HepG2 (cell line): ENCODE data around the gene GALNT5. TPM values are rescaled to one million over a fixed set of nuclear protein-coding genes. Genes with fewer than 3 reads are reported as not detected.

Source experiments
- ATAC-seq: fragments of 200-7000 bp; cut with Tn5 transposase; 3 replicates; pipeline ENCODE4 v1.9.1; 2020; ENCODE audit warnings: mild to moderate bottlenecking, moderate library complexity
- BruUV-seq: library from RNA; stranded (reverse); fragments of 400-500 nt; replicated peaks from 2 replicates; lab custom pipeline; 2021; lab: Mats Ljungman, UMichigan
- CTCF ChIA-PET: fragments of 300-600 bp; formaldehyde crosslinking; extraction: SDS; loops from one replicate; lab custom pipeline; 2021; ENCODE audit warnings: low total read pairs, inconsistent platforms, low intra/inter-chr PET ratio; lab: Yijun Ruan, JAX
- POLR2A ChIA-PET: fragments of 350-600 bp; sonication (Branson Sonifier 250); formaldehyde crosslinking; loops from one replicate; lab custom pipeline; 2020; ENCODE audit warnings: antibody characterized with exemption, inconsistent platforms; lab: Yijun Ruan, JAX
- DNase-seq: peaks from one replicate; pipeline ENCODE4 v3.0.0-alpha.2; 2015; ENCODE audit warnings: low spot score
- FAIRE-seq: peaks from 3 replicates; lab custom pipeline; 2011; peaks lifted over from hg19 to GRCh38; lab: Jason Lieb, UNC
- H2AFZ ChIP-seq: one replicate; pipeline ENCODE4 v1.6.1; 2011; ENCODE audit warnings: low read length, inconsistent platforms
- H3K27ac ChIP-seq: fragments of 300-600 bp; 3 replicates; pipeline ENCODE4 v1.8.0; 2011; ENCODE audit warnings: mixed run types, mild to moderate bottlenecking, mixed read lengths, low read length, inconsistent platforms; ENCODE audit not compliant: insufficient read depth; ENCODE audit errors: extremely low read length
- H3K27me3 ChIP-seq, 2 experiments: fragments of 200-600 bp in 1 of 2; 2 replicates in 1 of 2; 3 replicates in 1 of 2; pipeline versions ENCODE4 v1.6.0 to v1.8.0; 2011; ENCODE audit warnings: low read length in 2 of 2, mild to moderate bottlenecking in 2 of 2, moderate library complexity in 2 of 2, inconsistent platforms in 1 of 2; ENCODE audit not compliant: insufficient read depth in 2 of 2, control insufficient read depth in 1 of 2
- H3K36me3 ChIP-seq, 2 experiments: fragments of 200-600 bp in 1 of 2; replicated peaks in 1 of 2; 2 replicates in 1 of 2; 3 replicates in 1 of 2; pipeline versions ENCODE4 v1.5.1 to v1.8.0; 2011; ENCODE audit warnings: low read length in 2 of 2, inconsistent platforms in 1 of 2; ENCODE audit not compliant: insufficient read depth in 2 of 2, control insufficient read depth in 1 of 2
- H3K4me1 ChIP-seq: 2 replicates; pipeline ENCODE4 v1.5.1; 2012; ENCODE audit warnings: low read length, inconsistent platforms; ENCODE audit not compliant: insufficient read depth
- H3K4me2 ChIP-seq: 2 replicates; pipeline ENCODE4 v1.6.0; 2011; ENCODE audit warnings: low read depth, low read length, inconsistent platforms
- H3K4me3 ChIP-seq, 3 experiments: fragments of 200-600 bp in 1 of 3; sonication (generic), shearing (Covaris generic) in 1 of 3; replicated peaks in 1 of 3; 2 replicates each; pipeline ENCODE4 v1.5.1; 2011 to 2016; ENCODE audit warnings: low read length in 3 of 3, inconsistent platforms in 2 of 3, low read depth in 2 of 3, mild to moderate bottlenecking in 2 of 3, control low read depth in 1 of 3, mixed read lengths in 1 of 3; ENCODE audit not compliant: insufficient read depth in 1 of 3
- H3K79me2 ChIP-seq: one replicate; pipeline ENCODE4 v1.6.1; 2011; ENCODE audit warnings: low read length, inconsistent platforms; ENCODE audit not compliant: insufficient read depth
- H3K9ac ChIP-seq: 2 replicates; pipeline ENCODE4 v1.6.0; 2011; ENCODE audit warnings: mild to moderate bottlenecking, low read depth, low read length, inconsistent platforms; ENCODE audit not compliant: insufficient read depth
- H3K9me3 ChIP-seq: 2 replicates; pipeline ENCODE4 v1.5.1; 2012; ENCODE audit warnings: mild to moderate bottlenecking, low read length
- H4K20me1 ChIP-seq: 2 replicates; pipeline ENCODE4 v1.6.0; 2011; ENCODE audit warnings: inconsistent platforms, mild to moderate bottlenecking, low read length, moderate library complexity; ENCODE audit not compliant: insufficient read depth
- BRCA1 ChIP-seq: sonication (generic); formaldehyde crosslinking; IDR thresholded peaks from 2 replicates; pipeline ENCODE4 v1.4.0; 2020; ENCODE audit warnings: missing genetic modification reagents
- CAMTA2 ChIP-seq: sonication (generic); formaldehyde crosslinking; IDR thresholded peaks from 2 replicates; pipeline ENCODE4 v1.4.0; 2020; ENCODE audit warnings: mild to moderate bottlenecking, missing genetic modification reagents, borderline replicate concordance
- ETV5 ChIP-seq: IDR thresholded peaks from 2 replicates; pipeline ENCODE4 v1.6.1; 2018; ENCODE audit warnings: missing biosample characterization, missing genetic modification reagents, inconsistent platforms, borderline replicate concordance
- GLI4 ChIP-seq: sonication (generic); formaldehyde crosslinking; IDR thresholded peaks from 2 replicates; pipeline ENCODE4 v1.5.1; 2020; ENCODE audit warnings: missing genetic modification reagents, mild to moderate bottlenecking, moderate library complexity, borderline replicate concordance
- HES4 ChIP-seq: sonication (generic); formaldehyde crosslinking; IDR thresholded peaks from 2 replicates; pipeline ENCODE4 v1.9.0; 2021; ENCODE audit warnings: mild to moderate bottlenecking, missing genetic modification reagents, borderline replicate concordance
- NR2F6 ChIP-seq, 2 experiments: IDR thresholded peaks; 2 replicates each; pipeline ENCODE4 v1.6.1; 2016; ENCODE audit warnings: antibody characterized with exemption in 1 of 2, mild to moderate bottlenecking in 1 of 2
- RFX3 ChIP-seq: IDR thresholded peaks from 2 replicates; pipeline ENCODE4 v1.6.1; 2016; ENCODE audit warnings: missing biosample characterization, missing genetic modification reagents
- SMAD3 ChIP-seq: sonication (generic); formaldehyde crosslinking; IDR thresholded peaks from 2 replicates; pipeline ENCODE4 v1.4.0; 2020; ENCODE audit warnings: missing genetic modification reagents
- SP140L ChIP-seq: sonication (generic); formaldehyde crosslinking; IDR thresholded peaks from 2 replicates; pipeline ENCODE4 v1.4.0; 2020; ENCODE audit warnings: missing genetic modification reagents, borderline replicate concordance
- ZBTB7B ChIP-seq: sonication (generic); formaldehyde crosslinking; IDR thresholded peaks from 2 replicates; pipeline ENCODE4 v1.4.0; 2020; ENCODE audit warnings: missing genetic modification reagents
- ZC3H13 ChIP-seq: sonication (generic); formaldehyde crosslinking; IDR thresholded peaks from 2 replicates; pipeline ENCODE4 v1.8.1; 2023; ENCODE audit warnings: mild to moderate bottlenecking, missing genetic modification reagents, moderate library complexity
- ZNF644 ChIP-seq: IDR thresholded peaks from 2 replicates; pipeline ENCODE4 v1.6.1; 2016; ENCODE audit warnings: low read depth
- WGBS: methylation state at CpG from one replicate; pipeline ENCODE4 v1.1.6; 2017; ENCODE audit warnings: low lambda C conversion rate; 5-methylcytosine and 5-hydroxymethylcytosine counted together
- in situ Hi-C: cut with HindIII; loops from 2 replicates; pipeline ENCODE4 v1.10.0; 2017; ENCODE audit warnings: low pct_unique_long_range_greater_than_20kb; ENCODE audit not compliant: extremely low pct_ligation_motif_present
- intact Hi-C: fragments of 100-400 bp; cut with micrococcal nuclease; formaldehyde crosslinking; loops from one replicate; pipeline ENCODE4 v1.10.0; 2022; ENCODE audit not compliant: unreplicated experiment
- polyA plus RNA-seq, 8 experiments: library from polyadenylated mRNA; depleted of rRNA in 3 of 8; stranded (reverse) in 7 of 8; unstranded in 1 of 8; fragments of >200 nt; fragmentation: Illumina TruSeq in 4 of 8; extraction: Trizol in 4 of 8; gene quantifications; 2 replicates each; pipeline versions ENCODE4 v1.2.1 to v1.2.3, GENCODE V29; 2011 to 2016; ENCODE audit warnings: low read depth in 4 of 8, missing spikeins in 1 of 8, mixed read lengths in 1 of 8; ENCODE audit not compliant: insufficient read depth in 1 of 8
- total RNA-seq, 5 experiments: library from RNA; depleted of rRNA; stranded (reverse); fragments of >200 nt; fragmentation: Illumina TruSeq; extraction: Trizol; gene quantifications; 2 replicates each; pipeline ENCODE4 v1.2.3, GENCODE V29; 2016; ENCODE audit warnings: low read depth in 1 of 5
- TF ChIP-seq, protein P1 (sequence below): IDR thresholded peaks from 2 replicates; pipeline ENCODE4 v1.6.1; 2016; ENCODE audit warnings: missing compliant biosample characterization, missing genetic modification reagents, borderline replicate concordance
- TF ChIP-seq, protein P2 (sequence below): IDR thresholded peaks from 2 replicates; pipeline ENCODE4 v1.6.1; 2016; ENCODE audit warnings: missing genetic modification reagents, missing compliant biosample characterization
- TF ChIP-seq, protein P3 (sequence below): sonication (generic); formaldehyde crosslinking; IDR thresholded peaks from 2 replicates; pipeline ENCODE4 v1.5.0; 2020; ENCODE audit warnings: mild to moderate bottlenecking, low read depth, missing genetic modification reagents, borderline replicate concordance
- TF ChIP-seq, protein P4 (sequence below): sonication (generic); formaldehyde crosslinking; IDR thresholded peaks from 2 replicates; pipeline ENCODE4 v1.4.0; 2020; ENCODE audit warnings: mild to moderate bottlenecking, missing genetic modification reagents
- TF ChIP-seq, protein P5 (sequence below): sonication (generic); formaldehyde crosslinking; IDR thresholded peaks from 2 replicates; pipeline ENCODE4 v1.8.0; 2022; ENCODE audit warnings: mild to moderate bottlenecking, missing genetic modification reagents

The GALNT5 gene
- total and polyA plus RNA-seq, 2 of the 13 experiments (the other 11 are each of a cell fraction or from before 2014, with no cell fraction given): not detected

DNA sequence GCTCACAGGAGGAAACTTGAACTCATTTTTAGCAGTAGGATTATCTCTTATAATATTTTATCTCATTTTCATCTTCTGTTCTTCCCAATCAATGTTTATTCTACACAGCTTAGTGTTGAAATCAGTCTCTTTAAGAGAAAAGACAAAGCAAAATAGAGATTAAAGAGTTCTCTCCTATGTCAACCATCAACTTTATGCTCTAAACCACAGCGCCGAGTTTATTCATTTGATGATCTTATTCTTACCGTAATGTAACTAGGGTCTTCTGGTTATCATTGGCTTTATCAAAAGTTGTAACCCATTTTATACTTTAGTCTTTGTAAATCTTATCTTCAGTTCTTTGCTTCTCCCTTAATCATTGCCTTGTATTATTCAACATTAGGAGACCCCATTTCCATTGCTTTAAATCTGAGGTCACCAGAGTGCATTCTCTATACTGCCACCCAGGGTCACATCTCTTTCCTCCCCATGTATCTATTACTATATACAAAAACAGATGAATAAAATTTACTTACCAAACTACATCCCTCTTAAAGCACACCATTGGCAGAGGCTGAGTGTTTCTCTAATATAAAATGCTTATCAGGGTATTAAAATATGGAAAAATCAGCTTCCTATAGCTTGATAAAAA, 90.9 kb downstream of the GALNT5 start:
- intact Hi-C loops (no loop called here), in situ Hi-C loops (no loop called here)
- H3K4me3 ChIP-seq: no peak overlapping the region
- FAIRE-seq (no peak), ATAC-seq (no peak), DNase-seq (no peak)
- no peak overlapping the region for H2AFZ ChIP-seq
- TF ChIP-seq, protein P1, sequence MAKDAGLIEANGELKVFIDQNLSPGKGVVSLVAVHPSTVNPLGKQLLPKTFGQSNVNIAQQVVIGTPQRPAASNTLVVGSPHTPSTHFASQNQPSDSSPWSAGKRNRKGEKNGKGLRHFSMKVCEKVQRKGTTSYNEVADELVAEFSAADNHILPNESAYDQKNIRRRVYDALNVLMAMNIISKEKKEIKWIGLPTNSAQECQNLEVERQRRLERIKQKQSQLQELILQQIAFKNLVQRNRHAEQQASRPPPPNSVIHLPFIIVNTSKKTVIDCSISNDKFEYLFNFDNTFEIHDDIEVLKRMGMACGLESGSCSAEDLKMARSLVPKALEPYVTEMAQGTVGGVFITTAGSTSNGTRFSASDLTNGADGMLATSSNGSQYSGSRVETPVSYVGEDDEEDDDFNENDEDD (CRISPR knock-in tag): no peak
- TF ChIP-seq SP140L: no peak
- TF ChIP-seq NR2F6 (IDR thresholded peaks at IDR 0.05): no peak
- no peak for TF ChIP-seq NR2F6 (CRISPR knock-in tag; IDR thresholded peaks at IDR 0.05)
- TF ChIP-seq, protein P2, sequence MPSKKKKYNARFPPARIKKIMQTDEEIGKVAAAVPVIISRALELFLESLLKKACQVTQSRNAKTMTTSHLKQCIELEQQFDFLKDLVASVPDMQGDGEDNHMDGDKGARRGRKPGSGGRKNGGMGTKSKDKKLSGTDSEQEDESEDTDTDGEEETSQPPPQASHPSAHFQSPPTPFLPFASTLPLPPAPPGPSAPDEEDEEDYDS (CRISPR knock-in tag): no peak
- TF ChIP-seq, protein P3, sequence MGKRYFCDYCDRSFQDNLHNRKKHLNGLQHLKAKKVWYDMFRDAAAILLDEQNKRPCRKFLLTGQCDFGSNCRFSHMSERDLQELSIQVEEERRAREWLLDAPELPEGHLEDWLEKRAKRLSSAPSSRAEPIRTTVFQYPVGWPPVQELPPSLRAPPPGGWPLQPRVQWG (CRISPR knock-in tag): no peak
- TF ChIP-seq RFX3 (CRISPR knock-in tag): no peak
- TF ChIP-seq, protein P4, sequence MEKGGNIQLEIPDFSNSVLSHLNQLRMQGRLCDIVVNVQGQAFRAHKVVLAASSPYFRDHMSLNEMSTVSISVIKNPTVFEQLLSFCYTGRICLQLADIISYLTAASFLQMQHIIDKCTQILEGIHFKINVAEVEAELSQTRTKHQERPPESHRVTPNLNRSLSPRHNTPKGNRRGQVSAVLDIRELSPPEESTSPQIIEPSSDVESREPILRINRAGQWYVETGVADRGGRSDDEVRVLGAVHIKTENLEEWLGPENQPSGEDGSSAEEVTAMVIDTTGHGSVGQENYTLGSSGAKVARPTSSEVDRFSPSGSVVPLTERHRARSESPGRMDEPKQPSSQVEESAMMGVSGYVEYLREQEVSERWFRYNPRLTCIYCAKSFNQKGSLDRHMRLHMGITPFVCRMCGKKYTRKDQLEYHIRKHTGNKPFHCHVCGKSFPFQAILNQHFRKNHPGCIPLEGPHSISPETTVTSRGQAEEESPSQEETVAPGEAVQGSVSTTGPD (CRISPR knock-in tag): no peak
- TF ChIP-seq ETV5 (CRISPR knock-in tag): no peak
- no peak for TF ChIP-seq SMAD3 (CRISPR knock-in tag)
- no peak for TF ChIP-seq GLI4 (CRISPR knock-in tag)
- TF ChIP-seq ZNF644 (CRISPR knock-in tag): no peak
- no peak for TF ChIP-seq BRCA1 (CRISPR knock-in tag)
- TF ChIP-seq, protein P5, sequence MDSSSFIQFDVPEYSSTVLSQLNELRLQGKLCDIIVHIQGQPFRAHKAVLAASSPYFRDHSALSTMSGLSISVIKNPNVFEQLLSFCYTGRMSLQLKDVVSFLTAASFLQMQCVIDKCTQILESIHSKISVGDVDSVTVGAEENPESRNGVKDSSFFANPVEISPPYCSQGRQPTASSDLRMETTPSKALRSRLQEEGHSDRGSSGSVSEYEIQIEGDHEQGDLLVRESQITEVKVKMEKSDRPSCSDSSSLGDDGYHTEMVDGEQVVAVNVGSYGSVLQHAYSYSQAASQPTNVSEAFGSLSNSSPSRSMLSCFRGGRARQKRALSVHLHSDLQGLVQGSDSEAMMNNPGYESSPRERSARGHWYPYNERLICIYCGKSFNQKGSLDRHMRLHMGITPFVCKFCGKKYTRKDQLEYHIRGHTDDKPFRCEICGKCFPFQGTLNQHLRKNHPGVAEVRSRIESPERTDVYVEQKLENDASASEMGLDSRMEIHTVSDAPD: no peak
- no peak for TF ChIP-seq CAMTA2 (CRISPR knock-in tag)
- TF ChIP-seq ZBTB7B (CRISPR knock-in tag): no peak
- TF ChIP-seq ZC3H13 (CRISPR knock-in tag): no peak
- TF ChIP-seq HES4: no peak
- H3K4me2 ChIP-seq: no peak overlapping the region
- H3K36me3 ChIP-seq: no peaks in the 10 kb centered on the region
- H3K4me1 ChIP-seq: no peaks in the 10 kb centered on the region
- WGBS: 35% methylated on average over 3 of the region's 3 CpGs
- H3K9ac ChIP-seq: no peak overlapping the region
- no peaks in the 10 kb centered on the region for H3K79me2 ChIP-seq
- H3K27ac ChIP-seq: no peak overlapping the region
- H3K27me3 ChIP-seq: no peaks in the 10 kb centered on the region
- CTCF ChIA-PET: no interaction called here
- POLR2A ChIA-PET: no interaction called here
- H4K20me1 ChIP-seq: no peaks in the 10 kb centered on the region
- BruUV-seq: no TSS peak
- H3K9me3 ChIP-seq: peaks cover 12% of the 10 kb centered on the region; the same call in 1 of the 2 replicates
